OCI-LY1 (cell line): ENCODE results near the gene MYO15A.

Experiments used
- H2AFZ ChIP-seq: fragments of 200-600 bp; sonication (generic), shearing (Covaris generic); 2 replicates; pipeline ENCODE4 v1.6.0; 2014; ENCODE audit warnings: antibody characterized with exemption, mild to moderate bottlenecking, low read length
- H3F3A ChIP-seq: fragments of 200-600 bp; sonication (generic), shearing (Covaris generic); 2 replicates; pipeline ENCODE4 v1.6.0; 2014; ENCODE audit warnings: mild to moderate bottlenecking, antibody characterized with exemption, low read length, moderate library complexity; ENCODE audit not compliant: insufficient read depth
- H3K27ac ChIP-seq: fragments of 200-600 bp; sonication (generic); 2 replicates; pipeline ENCODE4 v1.5.1; 2014; ENCODE audit warnings: low read length, mixed run types, mild to moderate bottlenecking, low read depth; ENCODE audit not compliant: poor library complexity, severe bottlenecking
- H3K27me3 ChIP-seq: fragments of 200-600 bp; sonication (generic); 2 replicates; pipeline ENCODE4 v1.6.0; 2014; ENCODE audit warnings: antibody characterized with exemption, mild to moderate bottlenecking, low read length, moderate library complexity; ENCODE audit not compliant: insufficient read depth
- H3K36me3 ChIP-seq: fragments of 200-600 bp; sonication (generic); 2 replicates; pipeline ENCODE4 v1.6.1; 2014; ENCODE audit warnings: mild to moderate bottlenecking, antibody characterized with exemption, low read length, moderate library complexity, mixed read lengths; ENCODE audit not compliant: insufficient read depth
- H3K4me1 ChIP-seq: fragments of 200-600 bp; sonication (generic); 2 replicates; pipeline ENCODE4 v1.5.1; 2014; ENCODE audit warnings: mild to moderate bottlenecking, low read length, moderate library complexity; ENCODE audit not compliant: insufficient read depth, severe bottlenecking
- H3K4me2 ChIP-seq: fragments of 200-600 bp; sonication (generic), shearing (Covaris generic); 2 replicates; pipeline ENCODE4 v1.6.1; 2014; ENCODE audit warnings: low read length
- H3K4me3 ChIP-seq: fragments of 200-600 bp; sonication (generic); 2 replicates; pipeline ENCODE4 v1.5.1; 2014; ENCODE audit warnings: low read length, low read depth, mild to moderate bottlenecking, mixed read lengths; ENCODE audit not compliant: poor library complexity, severe bottlenecking
- H3K79me2 ChIP-seq: fragments of 200-600 bp; shearing (Covaris generic); 2 replicates; pipeline ENCODE4 v1.6.1; 2016; ENCODE audit warnings: mixed run types, low read length, mixed read lengths; ENCODE audit not compliant: insufficient read depth
- H3K9ac ChIP-seq: fragments of 200-600 bp; sonication (generic), shearing (Covaris generic); 2 replicates; pipeline ENCODE4 v1.6.1; 2014; ENCODE audit warnings: mild to moderate bottlenecking, low read length, mixed read lengths
- H3K9me2 ChIP-seq: fragments of 200-600 bp; sonication (generic), shearing (Covaris generic); 2 replicates; pipeline ENCODE4 v1.6.1; 2014; ENCODE audit warnings: low read depth, mild to moderate bottlenecking, low read length, mixed read lengths
- H3K9me3 ChIP-seq: fragments of 200-600 bp; shearing (Covaris generic); 2 replicates; pipeline ENCODE4 v1.6.1; 2014; ENCODE audit warnings: low read length, mixed read lengths
- H4K20me1 ChIP-seq: fragments of 200-600 bp; sonication (generic), shearing (Covaris generic); 2 replicates; pipeline ENCODE4 v1.6.0; 2016; ENCODE audit warnings: mild to moderate bottlenecking, low read length; ENCODE audit not compliant: insufficient read depth
- CTCF ChIP-seq: fragments of 200-600 bp; sonication (generic), shearing (Covaris generic); IDR thresholded peaks from 2 replicates; pipeline ENCODE4 v1.5.1; 2017; ENCODE audit warnings: mild to moderate bottlenecking, antibody characterized with exemption, low read length, moderate library complexity, mixed read lengths
- EZH2 ChIP-seq: fragments of 200-600 bp; sonication (generic), shearing (Covaris generic); IDR thresholded peaks from 2 replicates; pipeline ENCODE4 v1.8.0; 2017; ENCODE audit warnings: borderline replicate concordance, mixed run types, mild to moderate bottlenecking, antibody characterized with exemption, low read length, moderate library complexity, mixed read lengths

Gene MYO15A

DNA sequence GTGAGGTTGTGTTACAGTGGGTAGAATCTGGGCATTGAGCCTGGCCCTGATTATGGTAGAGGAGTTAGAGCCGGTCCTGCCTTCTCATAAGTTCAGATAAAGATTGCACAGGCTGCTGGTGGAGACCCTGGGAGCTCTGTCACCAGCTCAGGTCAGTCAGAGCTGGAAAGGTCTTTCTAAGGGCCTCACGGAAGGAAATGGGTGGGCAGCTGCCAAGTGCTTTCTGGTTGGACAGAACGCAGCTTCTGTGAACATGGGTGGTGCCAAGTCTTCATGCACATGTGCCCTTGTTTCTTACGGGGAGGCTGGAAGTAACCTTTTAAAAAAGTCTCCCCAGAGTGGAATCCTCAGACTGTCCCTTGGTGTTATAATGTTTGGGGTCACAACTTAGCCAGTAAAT lies 90.0 kb downstream of the MYO15A start:
- H3F3A ChIP-seq, result no peaks in the 10 kb centered on the region
- no peaks in the 10 kb centered on the region for H4K20me1 ChIP-seq
- H3K36me3 ChIP-seq, result peaks cover 71% of the 10 kb centered on the region
- H3K27me3 ChIP-seq, result no peaks in the 10 kb centered on the region
- no peak overlapping the region for H3K4me3 ChIP-seq
- no peaks in the 10 kb centered on the region for H3K9me3 ChIP-seq
- H3K27ac ChIP-seq, result no peak overlapping the region
- TF ChIP-seq CTCF (no peak), EZH2 (no peak)
- 0 out of 2 replicates have a peak, but pooled peaks cover 3% of the 10 kb centered on the region for H3K79me2 ChIP-seq
- H2AFZ ChIP-seq, result no peak overlapping the region
- no peak overlapping the region for H3K9ac ChIP-seq
- no peak overlapping the region for H3K4me2 ChIP-seq
- H3K9me2 ChIP-seq, result no peaks in the 10 kb centered on the region
- no peaks in the 10 kb centered on the region for H3K4me1 ChIP-seq

DNA sequence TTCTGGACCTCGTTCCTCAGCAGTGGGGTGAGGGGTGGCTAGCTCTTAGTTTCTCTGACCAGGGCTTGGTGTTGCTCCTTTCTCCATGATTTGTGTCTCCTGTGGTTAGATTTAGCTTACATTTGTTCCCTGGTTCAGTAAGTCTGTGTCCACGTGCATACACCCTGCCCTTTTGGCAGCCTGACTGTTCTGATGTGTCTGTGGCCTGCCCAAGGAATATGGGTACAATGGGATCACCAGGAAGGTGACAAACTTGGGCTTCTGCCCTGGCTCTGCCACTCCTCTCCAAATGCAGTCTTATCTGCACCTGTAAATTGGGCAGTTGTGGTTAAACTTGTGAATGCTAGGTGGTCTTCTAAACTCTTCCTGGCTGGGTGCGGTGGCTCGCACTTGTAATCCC lies 92.6 kb downstream of the MYO15A start:
- no peak overlapping the region for H3K4me3 ChIP-seq
- no peak overlapping the region for H2AFZ ChIP-seq
- no peaks in the 10 kb centered on the region for H3K27me3 ChIP-seq
- 0 out of 2 replicates have a peak, but pooled peaks cover 3% of the 10 kb centered on the region for H3K79me2 ChIP-seq
- peaks cover 70% of the 10 kb centered on the region for H3K36me3 ChIP-seq
- no peaks in the 10 kb centered on the region for H4K20me1 ChIP-seq
- TF ChIP-seq CTCF (no peak), EZH2 (no peak)
- no peak overlapping the region for H3K4me2 ChIP-seq
- H3F3A ChIP-seq, result no peaks in the 10 kb centered on the region
- H3K4me1 ChIP-seq, result no peaks in the 10 kb centered on the region
- H3K9me2 ChIP-seq, result no peaks in the 10 kb centered on the region
- H3K9me3 ChIP-seq, result no peaks in the 10 kb centered on the region
- no peak overlapping the region for H3K27ac ChIP-seq
- no peak overlapping the region for H3K9ac ChIP-seq

DNA sequence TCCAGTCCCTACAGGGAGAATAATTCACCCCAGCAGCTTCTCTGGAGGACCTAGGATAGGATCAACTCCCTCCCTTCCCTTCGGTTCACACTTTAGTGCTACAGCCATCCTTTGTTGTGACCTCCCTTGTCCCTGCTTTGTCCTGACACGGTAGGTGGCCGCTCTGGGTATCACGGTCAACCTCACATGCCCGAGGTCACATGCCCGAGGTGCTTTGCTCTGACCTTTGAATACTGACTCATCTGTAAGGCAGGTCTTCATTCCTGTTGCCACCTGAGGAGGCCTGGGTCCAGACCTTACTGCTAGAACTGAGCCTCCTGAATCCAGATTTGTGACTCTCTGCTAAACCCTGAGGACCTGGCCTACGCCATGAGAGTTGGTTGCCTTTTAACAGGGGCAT lies 94.8 kb downstream of the MYO15A start:
- Histone ChIP-seq H3K4me2 (no peak overlapping the region), H3K9me2 (no peaks in the 10 kb centered on the region), H3K27me3 (no peaks in the 10 kb centered on the region), H3K36me3 (peaks cover 68% of the 10 kb centered on the region), H2AFZ (no peak overlapping the region), H3K4me3 (no peak overlapping the region), H3K9me3 (no peaks in the 10 kb centered on the region), H4K20me1 (no peaks in the 10 kb centered on the region), H3F3A (no peaks in the 10 kb centered on the region), H3K4me1 (no peaks in the 10 kb centered on the region), H3K9ac (no peak overlapping the region), H3K79me2 (0 out of 2 replicates have a peak, but pooled peaks cover 3% of the 10 kb centered on the region), H3K27ac (no peak overlapping the region)
- TF ChIP-seq EZH2, result no peak
- no peak for TF ChIP-seq CTCF
